Stimulated activated CD4-positive, alpha-beta T cell treated with anti-CD3 and anti-CD28 coated beads, Interleukin-2, amount 100 ng/mL, for 4 hours (primary cell): ENCODE results near the gene CENPE.
"Not testable (repeated sequence)": the region's sequence is repeated elsewhere in the genome, so short reads cannot be mapped to it uniquely, and the experiment has no call there.

ENCODE experiments used
- DNase-seq: peaks from one replicate; pipeline ENCODE4 v3.0.0-alpha.2; 2020; ENCODE audit warnings: low read depth

CENPE gene, protein sequence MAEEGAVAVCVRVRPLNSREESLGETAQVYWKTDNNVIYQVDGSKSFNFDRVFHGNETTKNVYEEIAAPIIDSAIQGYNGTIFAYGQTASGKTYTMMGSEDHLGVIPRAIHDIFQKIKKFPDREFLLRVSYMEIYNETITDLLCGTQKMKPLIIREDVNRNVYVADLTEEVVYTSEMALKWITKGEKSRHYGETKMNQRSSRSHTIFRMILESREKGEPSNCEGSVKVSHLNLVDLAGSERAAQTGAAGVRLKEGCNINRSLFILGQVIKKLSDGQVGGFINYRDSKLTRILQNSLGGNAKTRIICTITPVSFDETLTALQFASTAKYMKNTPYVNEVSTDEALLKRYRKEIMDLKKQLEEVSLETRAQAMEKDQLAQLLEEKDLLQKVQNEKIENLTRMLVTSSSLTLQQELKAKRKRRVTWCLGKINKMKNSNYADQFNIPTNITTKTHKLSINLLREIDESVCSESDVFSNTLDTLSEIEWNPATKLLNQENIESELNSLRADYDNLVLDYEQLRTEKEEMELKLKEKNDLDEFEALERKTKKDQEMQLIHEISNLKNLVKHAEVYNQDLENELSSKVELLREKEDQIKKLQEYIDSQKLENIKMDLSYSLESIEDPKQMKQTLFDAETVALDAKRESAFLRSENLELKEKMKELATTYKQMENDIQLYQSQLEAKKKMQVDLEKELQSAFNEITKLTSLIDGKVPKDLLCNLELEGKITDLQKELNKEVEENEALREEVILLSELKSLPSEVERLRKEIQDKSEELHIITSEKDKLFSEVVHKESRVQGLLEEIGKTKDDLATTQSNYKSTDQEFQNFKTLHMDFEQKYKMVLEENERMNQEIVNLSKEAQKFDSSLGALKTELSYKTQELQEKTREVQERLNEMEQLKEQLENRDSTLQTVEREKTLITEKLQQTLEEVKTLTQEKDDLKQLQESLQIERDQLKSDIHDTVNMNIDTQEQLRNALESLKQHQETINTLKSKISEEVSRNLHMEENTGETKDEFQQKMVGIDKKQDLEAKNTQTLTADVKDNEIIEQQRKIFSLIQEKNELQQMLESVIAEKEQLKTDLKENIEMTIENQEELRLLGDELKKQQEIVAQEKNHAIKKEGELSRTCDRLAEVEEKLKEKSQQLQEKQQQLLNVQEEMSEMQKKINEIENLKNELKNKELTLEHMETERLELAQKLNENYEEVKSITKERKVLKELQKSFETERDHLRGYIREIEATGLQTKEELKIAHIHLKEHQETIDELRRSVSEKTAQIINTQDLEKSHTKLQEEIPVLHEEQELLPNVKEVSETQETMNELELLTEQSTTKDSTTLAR (N-terminal part only)

DNA sequence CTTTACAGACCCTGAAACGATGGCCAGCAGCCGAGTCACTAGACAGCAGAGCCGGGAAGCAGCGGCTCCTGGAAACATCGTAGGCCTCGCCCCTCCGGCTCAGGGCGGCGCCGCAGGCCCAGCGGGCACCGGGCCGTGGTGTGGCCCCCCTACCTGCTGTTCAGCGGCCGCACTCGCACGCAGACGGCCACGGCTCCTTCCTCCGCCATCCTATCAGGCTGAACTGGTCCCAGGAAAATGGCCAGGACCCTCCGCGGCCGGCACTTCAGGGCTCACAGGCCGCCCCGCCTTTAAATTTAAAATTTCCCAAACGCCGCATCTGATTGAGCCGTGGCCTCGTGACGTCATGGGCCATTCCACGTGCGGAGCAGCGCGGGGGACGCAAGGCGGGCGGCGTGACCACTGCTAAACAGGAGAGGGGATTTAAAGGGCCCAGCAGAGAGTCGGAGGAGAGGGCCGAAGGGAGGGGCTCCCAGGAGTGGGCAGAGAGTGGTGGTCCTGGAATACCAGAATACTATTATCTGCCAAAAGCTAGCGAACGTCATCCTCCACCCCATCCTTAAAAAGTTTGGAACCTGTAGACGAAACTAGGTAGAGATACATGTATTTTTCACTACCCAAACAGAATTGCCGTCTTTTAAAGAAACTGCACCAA is at the start of gene CENPE:
Gene CENPE (minus strand): TSS at position 233 of the 655 bp plus-strand sequence. CDS start 24 bp downstream, at position 209.
- DNase-seq = peak; percentile 73

DNA sequence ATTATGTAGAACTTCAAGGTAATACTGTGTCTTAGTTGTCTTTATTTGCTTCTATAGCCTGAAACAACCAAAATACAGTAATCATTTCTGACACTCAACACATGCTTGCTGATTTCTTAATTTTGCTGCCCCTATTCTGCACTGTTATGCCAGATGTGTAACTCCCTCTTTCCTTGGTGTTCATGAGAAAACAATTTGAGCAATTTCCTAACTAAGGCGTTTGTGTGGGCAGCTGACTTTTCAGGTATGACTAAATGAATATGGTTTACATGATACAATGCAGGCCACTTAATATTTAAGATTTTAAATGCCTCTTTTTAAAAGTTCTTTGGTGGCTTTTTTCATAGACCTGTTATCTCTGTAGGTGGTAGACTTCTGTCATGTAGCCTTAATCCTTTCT is 46.1 kb upstream of the CENPE start:
- DNase-seq = no peak

DNA sequence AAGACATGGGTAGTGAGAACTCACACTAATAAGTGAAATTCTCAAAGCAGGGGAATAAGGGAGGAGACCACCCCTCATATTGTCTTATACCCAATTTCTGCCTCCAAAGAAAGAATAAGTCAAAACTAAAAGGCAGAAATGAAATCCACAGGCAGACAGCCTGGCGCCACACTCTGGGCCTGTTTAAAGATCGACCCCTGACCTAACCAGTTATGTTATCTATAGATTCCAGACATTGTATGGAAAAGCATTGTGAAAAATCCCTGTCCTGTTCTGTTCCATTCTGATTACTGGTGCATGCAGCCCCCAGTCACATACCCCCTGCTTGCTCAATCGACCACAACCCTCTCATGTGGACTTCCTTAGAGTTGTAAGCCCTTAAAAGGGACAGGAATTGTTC is 32.8 kb upstream of the CENPE start:
- not testable (repeated sequence) for DNase-seq

DNA sequence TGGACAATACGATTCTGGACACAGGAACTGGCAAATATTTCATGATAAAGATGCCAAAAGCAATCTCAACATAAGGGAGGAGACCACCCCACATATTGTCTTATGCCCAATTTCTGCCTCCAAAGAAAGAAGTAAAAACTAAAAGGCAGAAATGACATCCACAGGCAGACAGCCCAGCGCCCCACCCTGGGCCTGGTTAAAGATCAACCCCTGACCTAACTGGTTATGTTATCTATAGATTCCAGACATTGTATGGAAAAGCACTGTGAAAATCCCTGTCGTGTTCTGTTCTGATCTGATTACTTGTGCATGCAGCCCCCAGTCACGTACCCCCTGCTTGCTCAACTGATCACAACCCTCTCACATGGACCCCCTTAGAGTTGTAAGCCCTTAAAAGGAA is 25.4 kb upstream of the CENPE start:
- not testable (repeated sequence) for DNase-seq

DNA sequence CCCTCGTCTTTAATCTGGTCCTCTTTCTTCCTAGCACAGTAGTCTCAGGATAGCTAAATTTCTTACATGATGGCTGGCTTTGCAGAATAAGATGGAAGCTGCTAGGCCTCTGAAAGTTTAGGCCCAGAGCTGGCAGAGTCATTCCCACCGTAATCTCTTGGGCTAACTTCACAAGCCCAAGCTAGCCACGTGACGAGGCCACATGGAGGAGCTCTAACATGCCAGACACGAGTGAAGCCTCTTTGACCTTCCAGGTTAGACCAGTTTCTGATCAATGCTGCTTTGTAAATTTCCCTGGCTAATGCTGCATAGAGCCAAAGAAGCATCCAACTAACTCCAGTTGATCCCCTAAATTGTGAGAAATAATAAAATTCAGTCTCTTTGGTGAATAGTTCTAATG is 9.5 kb upstream of the CENPE start:
- no peak for DNase-seq

DNA sequence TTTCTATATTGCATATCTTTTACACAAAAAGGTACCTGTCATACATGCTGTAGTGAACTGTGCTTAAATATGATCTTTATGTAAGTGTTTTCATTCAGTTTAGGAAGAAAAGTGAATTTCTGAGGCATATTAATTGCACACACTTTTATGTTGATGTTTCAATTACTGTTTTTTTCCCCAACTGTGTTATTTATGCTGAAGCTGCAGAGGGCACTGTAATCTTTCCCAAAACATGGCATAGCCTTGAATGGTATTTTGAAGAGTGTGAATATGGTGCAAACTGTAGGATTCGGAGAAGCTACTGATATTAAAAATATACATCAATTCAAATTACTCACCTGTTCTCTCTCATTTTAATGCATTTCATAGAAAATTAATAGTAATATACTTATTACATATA is 6.0 kb upstream of the CENPE start:
- no peak for DNase-seq

DNA sequence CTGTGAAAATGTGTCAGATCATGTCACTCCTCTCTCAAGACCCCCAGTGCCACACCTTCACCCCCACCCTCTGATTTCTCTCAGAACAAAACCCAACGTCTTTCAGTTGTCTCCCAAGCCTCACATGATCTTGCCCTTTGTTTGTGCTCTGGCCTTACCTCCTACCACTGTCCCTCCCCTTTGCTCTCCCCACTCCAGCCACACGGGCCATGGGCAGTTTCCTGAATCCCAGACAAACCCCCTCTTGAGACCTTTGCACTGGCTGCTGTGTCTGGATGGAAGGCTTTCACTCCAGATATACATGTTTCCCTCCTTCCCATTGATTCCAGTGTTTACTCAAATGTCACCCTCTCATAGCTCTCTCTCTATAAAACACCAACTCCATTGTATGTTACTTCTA is 3.6 kb upstream of the CENPE start:
- DNase-seq = no peak

DNA sequence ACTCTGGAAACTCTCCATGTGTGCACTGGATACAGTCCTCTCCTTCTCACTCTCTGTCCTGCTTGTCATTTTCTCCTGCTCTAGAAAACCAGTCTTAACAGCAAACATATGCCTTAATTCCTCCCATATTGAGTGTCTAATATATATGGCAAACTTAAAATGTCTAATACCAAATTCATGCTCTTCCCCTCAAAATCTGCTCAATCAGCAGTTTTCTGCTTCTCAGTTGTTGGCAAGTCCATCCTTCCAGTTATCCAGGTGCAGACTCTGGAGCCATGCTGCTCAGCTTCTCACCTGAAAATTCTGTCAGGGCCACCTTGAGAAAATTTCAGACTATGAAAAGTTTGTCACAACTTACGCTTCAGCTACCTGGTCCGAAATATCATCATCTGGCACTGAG is 3.1 kb upstream of the CENPE start:
- no peak for DNase-seq

DNA sequence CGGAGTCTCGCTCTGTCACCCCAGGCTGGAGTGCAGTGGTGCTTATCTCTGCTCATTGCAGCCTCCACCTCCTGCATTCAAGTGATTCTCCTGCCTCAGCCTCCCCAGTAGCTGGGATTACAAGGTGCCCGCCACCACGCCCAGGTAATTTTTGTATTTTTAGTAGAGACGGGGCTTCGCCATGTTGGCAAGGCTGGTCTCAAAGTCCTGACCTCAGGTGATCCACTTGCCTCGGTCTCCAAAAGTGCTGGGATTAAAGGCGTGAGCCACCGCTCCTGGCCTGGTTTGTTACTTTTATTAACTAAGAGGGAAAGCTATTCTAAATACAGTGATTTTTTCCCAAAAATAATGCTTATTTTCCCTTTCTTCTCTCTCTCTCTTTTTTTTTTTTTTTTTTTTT is 866 bp upstream of the CENPE start:
- no peak for DNase-seq

DNA sequence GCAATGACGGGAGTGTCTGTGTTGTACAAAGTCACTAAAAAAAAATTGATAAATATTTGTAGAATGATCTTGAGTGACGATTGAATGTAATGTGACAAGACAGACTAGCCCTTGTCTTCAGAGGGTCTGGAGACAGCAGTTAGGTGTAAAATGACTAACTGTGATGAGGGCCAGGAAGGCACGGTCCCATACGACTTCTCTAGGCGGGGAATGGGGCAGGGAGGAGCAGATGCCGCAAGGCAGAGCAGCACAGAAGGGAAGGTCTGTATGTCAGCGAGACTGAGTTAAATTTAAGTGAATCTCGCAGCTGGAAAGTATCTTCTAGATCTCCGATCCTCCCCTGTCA is 405 bp downstream of the CENPE start:
- no peak for DNase-seq

DNA sequence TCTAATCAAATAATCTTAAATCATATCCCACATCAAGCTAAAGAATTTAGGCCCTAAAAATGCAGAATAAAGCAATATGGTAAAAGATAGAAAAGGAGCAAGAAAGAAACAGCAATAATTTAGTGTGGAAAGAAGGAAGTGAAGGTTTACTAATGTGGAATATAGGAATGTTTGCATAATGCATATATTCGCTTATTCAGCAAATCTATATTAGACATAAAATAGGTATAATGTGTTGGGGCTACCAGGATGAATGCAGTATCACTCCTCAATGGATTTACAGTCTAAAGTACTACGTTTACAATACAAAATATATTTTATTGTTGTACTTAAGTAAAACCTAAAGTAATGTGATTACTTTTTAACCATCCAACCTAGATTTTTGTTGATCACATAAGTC is 4.7 kb downstream of the CENPE start:
- no peak for DNase-seq

DNA sequence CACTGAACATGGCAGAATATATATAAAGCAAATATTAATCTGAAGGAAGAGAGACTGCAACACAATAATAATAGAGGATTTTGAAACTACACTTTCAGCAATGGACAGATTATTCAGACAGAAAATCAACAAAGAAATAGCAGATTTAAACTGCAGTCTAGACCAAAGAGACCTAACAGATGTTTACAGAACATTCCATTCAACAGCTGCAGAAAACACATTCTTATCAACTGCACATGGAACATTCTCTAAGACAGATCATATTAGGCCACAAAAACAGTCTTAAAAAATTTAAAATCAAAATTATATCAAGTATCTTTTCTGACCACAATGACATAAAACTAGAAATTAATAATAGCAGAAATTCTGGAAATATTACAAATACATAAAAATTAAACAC is 27.1 kb downstream of the CENPE start:
- no peak for DNase-seq

DNA sequence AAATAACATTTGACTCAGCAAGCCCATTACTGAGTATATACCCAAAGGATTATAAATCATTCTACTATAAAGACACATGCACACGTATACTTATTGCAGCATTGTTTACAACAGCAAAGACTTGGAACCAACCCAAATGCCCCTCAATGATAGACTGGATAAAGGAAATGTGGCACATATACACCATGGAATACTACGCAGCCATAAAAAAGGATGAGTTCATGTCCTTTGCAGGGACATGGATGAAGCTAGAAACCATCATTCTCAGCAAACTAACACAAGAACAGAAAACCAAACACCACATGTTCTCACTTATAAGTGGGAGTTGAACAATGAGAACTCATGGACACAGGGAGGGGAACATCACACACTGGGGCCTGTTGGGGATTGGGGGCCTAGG is 28.4 kb downstream of the CENPE start:
- DNase-seq = not testable (repeated sequence)

DNA sequence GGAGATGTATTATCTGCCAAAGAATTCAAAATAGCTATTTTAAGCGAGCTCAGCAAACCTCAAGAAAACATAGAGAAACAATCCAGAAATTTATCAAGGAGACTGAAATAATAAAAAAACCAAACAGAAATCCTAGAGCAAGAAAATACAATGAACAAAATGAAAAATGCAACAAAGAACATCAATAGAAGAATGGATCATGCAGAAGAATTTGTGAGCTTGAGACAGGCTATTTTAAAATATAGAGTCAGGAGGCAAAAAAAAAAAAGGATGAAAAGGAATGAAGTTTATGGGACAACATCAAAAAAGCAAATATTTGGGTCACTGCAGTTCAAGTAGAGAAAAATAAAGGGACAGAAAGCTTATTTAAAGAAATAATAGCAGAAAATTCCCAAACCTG is 29.1 kb downstream of the CENPE start:
- no peak for DNase-seq

DNA sequence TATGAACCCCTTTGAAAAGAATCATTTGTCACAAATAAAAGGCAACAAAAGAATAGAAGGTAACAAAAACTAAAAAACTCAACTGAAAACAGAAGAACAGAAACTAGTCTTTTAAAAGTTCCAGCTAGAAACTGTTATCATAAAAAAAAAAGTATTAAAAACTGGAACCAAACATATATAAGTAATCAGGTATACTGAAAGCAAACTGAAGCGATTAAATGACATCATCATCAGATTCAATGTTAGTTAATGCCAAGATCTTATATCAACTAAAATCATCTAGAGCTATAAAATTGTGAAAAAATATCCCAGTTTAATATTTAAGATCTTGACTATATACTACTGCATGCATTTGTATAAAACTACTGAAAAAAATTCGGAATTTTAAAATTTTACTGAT is 36.0 kb downstream of the CENPE start:
- no peak for DNase-seq

DNA sequence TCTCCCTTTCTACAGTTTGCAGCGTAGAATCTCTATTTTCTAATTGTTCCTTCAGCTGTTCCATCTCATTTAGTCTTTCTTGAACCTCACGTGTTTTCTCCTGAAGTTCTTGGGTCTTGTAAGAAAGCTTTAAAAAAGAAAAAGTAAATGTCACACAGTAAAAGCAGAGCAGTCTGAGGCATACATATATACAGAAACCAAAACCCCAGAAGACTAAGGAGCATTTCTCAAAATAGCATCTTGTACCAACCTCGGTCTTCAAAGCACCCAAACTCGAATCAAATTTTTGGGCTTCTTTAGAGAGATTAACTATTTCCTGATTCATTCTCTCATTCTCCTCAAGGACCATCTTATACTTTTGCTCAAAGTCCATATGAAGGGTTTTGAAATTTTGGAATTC is 39.4 kb downstream of the CENPE start:
- no peak for DNase-seq

DNA sequence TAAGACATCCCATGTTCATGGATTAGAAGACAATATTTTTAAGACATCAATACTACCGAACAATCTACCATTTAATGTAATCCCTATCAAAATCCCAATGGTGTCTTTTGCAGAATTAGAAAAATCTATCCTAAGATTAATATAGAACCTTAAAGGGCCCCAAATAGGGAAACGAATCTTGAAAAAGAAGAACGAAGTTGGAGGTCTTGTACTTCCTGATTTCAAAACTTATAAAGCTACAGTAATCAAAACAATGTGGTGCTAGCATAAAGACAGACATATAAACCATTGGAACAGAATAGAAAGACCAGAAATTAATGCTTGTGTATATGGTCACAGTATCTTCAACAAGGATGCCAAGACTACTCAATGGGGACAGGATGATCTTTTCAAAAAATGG is 42.0 kb downstream of the CENPE start:
- DNase-seq = no peak

DNA sequence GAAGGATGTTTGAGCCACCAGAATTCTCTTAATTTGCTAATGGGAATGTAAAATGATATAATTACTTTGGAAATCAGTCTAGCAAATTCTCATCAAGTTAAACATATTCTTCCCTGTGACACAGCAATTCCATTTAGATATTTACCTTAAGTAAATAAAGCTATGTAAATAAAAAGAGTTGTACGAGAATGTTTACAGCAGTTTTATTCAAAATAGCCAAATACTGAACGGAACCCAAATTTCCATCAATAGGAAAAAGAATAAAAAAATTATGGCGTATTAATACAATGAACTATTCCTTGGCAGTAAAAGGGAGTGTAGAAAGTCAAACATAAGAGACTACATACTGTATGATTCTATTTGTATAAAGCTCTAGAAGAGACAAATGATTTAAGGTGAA is 45.8 kb downstream of the CENPE start:
- no peak for DNase-seq

DNA sequence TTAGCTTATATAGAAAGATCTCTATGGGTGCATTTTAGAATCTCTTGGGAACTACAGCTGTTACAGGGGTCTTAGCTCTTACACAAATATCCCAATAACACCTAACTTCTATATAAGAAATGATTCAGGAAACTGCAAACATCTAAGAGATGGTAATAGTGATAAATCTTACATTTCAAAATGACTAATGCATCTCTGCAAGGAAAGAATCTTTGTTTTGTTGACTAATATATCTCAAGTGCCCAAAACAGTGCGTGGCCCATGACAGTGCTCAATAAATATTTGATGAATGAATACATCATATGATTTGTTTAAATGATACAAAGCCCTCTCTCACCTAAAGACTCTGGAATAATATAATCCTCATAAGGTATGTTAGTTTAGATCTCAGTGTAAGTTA is 47.5 kb downstream of the CENPE start:
- no peak for DNase-seq

DNA sequence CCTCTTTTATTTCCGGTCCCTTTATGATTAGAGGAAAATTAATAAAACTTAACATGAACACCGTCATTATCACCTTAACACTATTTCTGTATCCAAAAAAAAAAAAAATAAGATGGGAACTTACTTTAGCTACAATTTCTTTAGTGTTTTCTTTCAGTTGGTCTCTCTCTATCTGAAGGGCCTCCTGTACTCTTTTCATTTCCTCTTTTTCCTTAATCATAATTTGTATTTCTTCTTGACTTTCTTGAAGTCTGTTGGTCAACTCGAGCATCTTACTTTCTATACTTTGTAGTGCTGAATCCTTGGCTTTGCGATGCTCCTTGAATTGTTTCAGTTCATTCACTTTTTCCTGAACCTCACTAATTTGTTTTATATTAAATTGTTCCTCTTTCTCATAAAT is 53.2 kb downstream of the CENPE start:
- no peak for DNase-seq

DNA sequence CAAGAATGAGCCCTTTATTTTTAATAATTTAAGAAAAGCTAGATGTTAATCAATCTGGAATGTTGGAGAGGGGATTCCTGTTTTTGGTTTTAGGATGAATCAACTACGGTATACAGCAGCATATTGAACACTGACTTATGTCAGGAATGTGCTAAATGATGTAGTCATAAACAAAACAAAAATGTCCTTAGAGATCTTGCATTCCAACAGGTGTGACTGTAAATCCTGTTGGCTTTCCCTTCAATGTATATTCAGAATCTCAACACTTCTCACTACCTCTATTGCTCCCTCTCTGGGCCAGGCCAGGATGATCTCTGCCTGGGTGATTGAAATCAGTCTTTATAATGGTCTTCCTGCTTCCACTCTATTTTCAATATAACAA is 60.7 kb downstream of the CENPE start:
- DNase-seq = no peak
